H1 (cell line): ENCODE measurements around the gene ARHGEF4. TPM values are rescaled to one million over a fixed set of nuclear protein-coding genes. Genes with fewer than 3 reads are reported as not detected.

Source experiments
- ASH2L ChIP-seq: fragments of 200-600, 300-600 bp; sonication (generic); IDR thresholded peaks from one replicate; pipeline ENCODE4 v1.7.1; 2017; ENCODE audit warnings: low read length
- ATF2 ChIP-seq: IDR thresholded peaks from 2 replicates; pipeline ENCODE4 v1.6.1; 2012; ENCODE audit warnings: low read length, inconsistent platforms
- CBX5 ChIP-seq: fragments of 300-800, 300-1000 bp; sonication (generic); IDR thresholded peaks from 2 replicates; pipeline ENCODE4 v1.7.1; 2016; ENCODE audit warnings: antibody characterized with exemption, low read length, low read depth
- CBX8 ChIP-seq: fragments of 300-800, 300-1000 bp; sonication (generic); IDR thresholded peaks from 2 replicates; pipeline ENCODE4 v1.7.1; 2016; ENCODE audit warnings: low read depth, low read length, borderline replicate concordance
- CHD7 ChIP-seq: fragments of 300-600 bp; sonication (generic); IDR thresholded peaks from 2 replicates; pipeline ENCODE4 v1.7.1; 2012; ENCODE audit warnings: low read length, moderate library complexity, mild to moderate bottlenecking, inconsistent platforms; ENCODE audit not compliant: insufficient replicate concordance
- NANOG ChIP-seq: IDR thresholded peaks from 2 replicates; pipeline ENCODE4 v1.6.1; 2011; ENCODE audit warnings: low read length, low read depth, mild to moderate bottlenecking, inconsistent platforms; ENCODE audit not compliant: insufficient read depth, poor library complexity, severe bottlenecking
- RAD21 ChIP-seq, 2 experiments: IDR thresholded peaks in 1 of 2; conservative IDR thresholded peaks in 1 of 2; 2 replicates each; pipeline ENCODE4 v1.6.1; 2011; ENCODE audit warnings: low read depth in 2 of 2, low read length in 2 of 2, improper control_type of control experiment in 1 of 2, inconsistent platforms in 1 of 2, mild to moderate bottlenecking in 1 of 2, moderate library complexity in 1 of 2
- SP1 ChIP-seq: IDR thresholded peaks from 2 replicates; pipeline ENCODE4 v1.6.1; 2011; ENCODE audit warnings: low read depth, low read length
- polyA plus RNA-seq, 7 experiments: library from polyadenylated mRNA; depleted of rRNA in 3 of 7; stranded (reverse) in 5 of 7; unstranded in 2 of 7; fragments of >200 nt in 5 of 7; fragments of 200-250 nt in 2 of 7; gene quantifications; 1 replicate in 5 of 7; 2 replicates in 1 of 7; 4 replicates in 1 of 7; pipeline versions ENCODE4 v1.2.1 to v1.2.3, GENCODE V29; 2011 to 2013; ENCODE audit warnings: missing spikeins in 2 of 7, mixed read lengths in 2 of 7
- total RNA-seq: library from RNA; stranded (reverse); fragmentation: NEBNext Ultra II Directional; extraction: Animal tissue kit (Norgen Biotek cat#: 25700); gene quantifications from 2 replicates; pipeline ENCODE4 v1.2.1, GENCODE V29; 2021

ARHGEF4 gene
- total and polyA plus RNA-seq, 2 of the 8 experiments (the other 6 are each of a cell fraction or from before 2014, with no cell fraction given): 10.6 to 14.6 TPM

GRCh38 chr2:130827502-130828251 is 9.0 kb upstream of the ARHGEF4 start (continued):
- TF ChIP-seq CHD7 (no peak), SP1 (no peak), RAD21 (IDR thresholded peaks at IDR 0.05 in 1 of 2, conservative IDR thresholded peaks at IDR 0.05 in 1 of 2; ENCODE audit: low read depth in 2 of 2, low read length in 2 of 2) (no peak), CBX8 (no peak), CBX5 (no peak), ASH2L (no peak), ATF2 (no peak), NANOG (no peak)
